T47D (cell line): ENCODE measurements around the gene CUL4B.
"Not testable (repeated sequence)": the region's sequence is repeated elsewhere in the genome, so short reads cannot be mapped to it uniquely, and the experiment has no call there.

Source experiments
- DNase-seq, 2 experiments: peaks; one replicate each; pipeline versions ENCODE4 v3.0.0 to v3.0.0-alpha.2; 2011 to 2012; ENCODE audit warnings: low read depth in 1 of 2, low spot score in 1 of 2
- JUND ChIP-seq: IDR thresholded peaks from 2 replicates; pipeline ENCODE4 v1.6.1; 2012; ENCODE audit warnings: low read depth
- in situ Hi-C: cut with HindIII; loops from 2 replicates; pipeline ENCODE4 v1.10.0; 2016; ENCODE audit warnings: low sequenced_read_pairs, low pct_unique_long_range_greater_than_20kb

CUL4B gene

GRCh38 chrX:120499301-120500072 lies 61.3 kb downstream of the CUL4B start:
- in situ Hi-C loops = no loop called here
- no peak for DNase-seq
- no peak for TF ChIP-seq JUND

- in situ Hi-C loops, DNase-seq: not testable (repeated sequence)
Measured at GRCh38 chrX:120490119-120490518, 70.6 kb downstream of the CUL4B start.

GRCh38 chrX:120486786-120487185 lies 74.0 kb downstream of the CUL4B start:
- in situ Hi-C loops = no loop called here
- TF ChIP-seq JUND = no peak
- DNase-seq = no peak

- DNase-seq = peak; percentile 5 to 91
- in situ Hi-C loops = no loop called here
- no peak for TF ChIP-seq JUND
Measured at GRCh38 chrX:120485638-120486520, 74.9 kb downstream of the CUL4B start.

- no peak for TF ChIP-seq JUND
- in situ Hi-C loops = no loop called here
- no peak for DNase-seq
Measured at GRCh38 chrX:120485315-120485637, 75.5 kb downstream of the CUL4B start.

- no peak for DNase-seq
- TF ChIP-seq JUND = no peak
- in situ Hi-C loops = no loop called here
Measured at GRCh38 chrX:120477453-120477852, 83.3 kb downstream of the CUL4B start.

- no peak for DNase-seq
- TF ChIP-seq JUND = no peak
- in situ Hi-C loops = no loop called here
Measured at GRCh38 chrX:120476714-120477113, 84.0 kb downstream of the CUL4B start.

GRCh38 chrX:120475447-120475846 lies 85.3 kb downstream of the CUL4B start:
- in situ Hi-C loops = not testable (repeated sequence)
- DNase-seq = peak in 1 of 2 experiments; percentile 26
